ENCODE results near the gene ACTR6. TPM values are rescaled to one million over a fixed set of nuclear protein-coding genes. Genes with fewer than 3 reads are reported as not detected.
A peak's percentile ranks its signal among the peaks of the same experiment; 100 is the strongest.

The ACTR6 gene
- total RNA-seq (10.1 and 15.8 TPM in 2 replicates), polyA plus RNA-seq (28.0 and 32.9 TPM in 2 replicates)

DNA sequence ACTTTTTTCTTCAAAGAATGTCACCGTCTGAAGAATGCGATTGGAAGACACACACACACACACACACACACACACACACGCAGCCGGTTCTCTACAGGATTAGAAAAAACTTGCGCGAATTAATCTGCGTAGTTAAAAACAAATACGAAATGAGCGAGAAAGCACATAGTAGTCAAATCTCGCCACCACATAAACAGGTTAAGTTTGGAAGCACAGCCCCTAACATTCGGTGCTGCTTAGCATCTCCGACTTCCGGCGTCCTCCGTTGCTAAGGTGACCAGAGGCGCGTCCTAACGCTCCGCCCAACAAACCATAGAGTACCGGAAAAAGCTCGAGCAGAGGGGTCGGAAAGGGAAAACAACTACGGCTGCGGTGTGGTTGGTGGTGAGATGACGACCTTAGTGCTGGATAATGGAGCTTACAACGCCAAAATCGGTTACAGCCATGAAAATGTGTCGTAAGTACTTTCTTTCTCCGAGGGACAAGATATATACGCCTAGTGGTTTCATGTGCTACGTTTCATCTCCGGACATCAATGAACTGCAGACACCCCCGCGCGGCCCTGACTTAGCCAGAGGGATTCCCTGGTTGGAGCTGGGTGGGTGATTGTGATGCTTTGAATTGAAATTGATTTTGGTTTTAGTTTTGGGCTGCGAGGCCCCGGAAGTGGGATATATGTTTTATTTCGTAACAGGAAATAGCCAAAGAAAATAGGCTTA lies at the start of gene ACTR6:
TSS of gene ACTR6 (plus strand) at position 353 of the 719 bp plus-strand sequence. CDS start at position 390, 37 bp downstream.
- H3K9me3 ChIP-seq (ENCODE audit: low read depth): no peaks in the 10 kb centered on the region
- peak; percentile 96 to 97 for DNase-seq (ENCODE audit: low read depth in 1 of 2, low spot score in 1 of 2)
- H3K27ac ChIP-seq: peak within 1 kb of the TSS; percentile 17
- H3K4me1 ChIP-seq (ENCODE audit: low read depth): no peaks in the 10 kb centered on the region
- TF ChIP-seq, protein P1, sequence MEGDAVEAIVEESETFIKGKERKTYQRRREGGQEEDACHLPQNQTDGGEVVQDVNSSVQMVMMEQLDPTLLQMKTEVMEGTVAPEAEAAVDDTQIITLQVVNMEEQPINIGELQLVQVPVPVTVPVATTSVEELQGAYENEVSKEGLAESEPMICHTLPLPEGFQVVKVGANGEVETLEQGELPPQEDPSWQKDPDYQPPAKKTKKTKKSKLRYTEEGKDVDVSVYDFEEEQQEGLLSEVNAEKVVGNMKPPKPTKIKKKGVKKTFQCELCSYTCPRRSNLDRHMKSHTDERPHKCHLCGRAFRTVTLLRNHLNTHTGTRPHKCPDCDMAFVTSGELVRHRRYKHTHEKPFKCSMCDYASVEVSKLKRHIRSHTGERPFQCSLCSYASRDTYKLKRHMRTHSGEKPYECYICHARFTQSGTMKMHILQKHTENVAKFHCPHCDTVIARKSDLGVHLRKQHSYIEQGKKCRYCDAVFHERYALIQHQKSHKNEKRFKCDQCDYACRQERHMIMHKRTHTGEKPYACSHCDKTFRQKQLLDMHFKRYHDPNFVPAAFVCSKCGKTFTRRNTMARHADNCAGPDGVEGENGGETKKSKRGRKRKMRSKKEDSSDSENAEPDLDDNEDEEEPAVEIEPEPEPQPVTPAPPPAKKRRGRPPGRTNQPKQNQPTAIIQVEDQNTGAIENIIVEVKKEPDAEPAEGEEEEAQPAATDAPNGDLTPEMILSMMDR (IDR thresholded peaks at IDR 0.05; ENCODE audit: low read depth, low read length): peak; percentile 9
- H3K36me3 ChIP-seq: peaks cover 5% of the 10 kb centered on the region
- peak within 1 kb of the TSS; percentile 77 for H3K4me3 ChIP-seq
- no peaks in the 10 kb centered on the region for H3K27me3 ChIP-seq

DNA sequence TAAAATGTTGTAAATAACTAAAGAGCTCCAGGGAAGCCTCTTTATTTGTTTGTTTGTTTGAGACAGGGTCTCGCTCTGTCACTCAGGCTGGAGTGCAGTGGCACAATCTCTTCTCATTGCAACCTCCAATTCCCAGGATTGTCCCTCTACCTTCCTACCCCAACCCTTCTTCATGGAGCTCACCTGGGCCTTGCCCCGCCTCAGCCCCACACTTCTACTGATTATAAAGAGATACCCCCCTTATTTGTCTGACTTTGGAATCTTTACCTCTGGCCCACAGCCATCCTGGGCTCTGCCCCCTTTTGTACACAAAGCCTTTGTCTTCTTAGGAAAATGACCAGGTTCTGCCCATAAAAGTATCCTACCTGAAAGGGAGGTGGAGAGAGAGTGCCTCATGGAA lies 48.8 kb upstream of the ACTR6 start:
- Histone ChIP-seq H3K9me3 (ENCODE audit: low read depth) (no peaks in the 10 kb centered on the region), H3K36me3 (no peaks in the 10 kb centered on the region), H3K27me3 (no peaks in the 10 kb centered on the region), H3K4me3 (no peak overlapping the region), H3K4me1 (ENCODE audit: low read depth) (no peaks in the 10 kb centered on the region), H3K27ac (no peak overlapping the region)
- TF ChIP-seq, protein P1 (IDR thresholded peaks at IDR 0.05; ENCODE audit: low read depth, low read length): no peak
- no peak for DNase-seq (ENCODE audit: low read depth in 1 of 2, low spot score in 1 of 2)

DNA sequence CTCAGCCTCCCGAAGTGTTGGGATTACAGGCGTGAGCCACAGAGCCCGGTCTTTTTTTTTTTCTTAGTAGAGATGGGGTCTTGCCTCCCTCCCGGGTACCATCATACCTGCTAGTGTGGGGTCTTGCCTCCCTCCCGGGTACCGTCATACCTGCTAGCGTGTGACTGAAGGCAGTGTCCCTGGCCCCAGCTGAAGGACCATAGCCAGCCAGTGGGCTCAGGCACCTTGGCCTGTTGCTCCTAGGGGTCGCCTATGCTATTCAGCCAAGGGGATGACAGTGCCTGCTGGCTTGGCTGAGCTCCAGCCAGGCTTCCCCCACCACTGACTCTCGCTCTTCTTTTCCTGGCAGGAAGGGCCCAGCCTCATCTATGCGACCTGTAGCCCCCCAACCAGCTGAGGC lies 47.5 kb upstream of the ACTR6 start:
- DNase-seq (ENCODE audit: low read depth in 1 of 2, low spot score in 1 of 2): no peak
- Histone ChIP-seq H3K4me1 (ENCODE audit: low read depth) (no peaks in the 10 kb centered on the region), H3K27me3 (no peaks in the 10 kb centered on the region), H3K4me3 (no peak overlapping the region), H3K36me3 (no peaks in the 10 kb centered on the region), H3K9me3 (ENCODE audit: low read depth) (no peaks in the 10 kb centered on the region), H3K27ac (no peak overlapping the region)
- TF ChIP-seq, protein P1 (IDR thresholded peaks at IDR 0.05; ENCODE audit: low read depth, low read length): no peak

DNA sequence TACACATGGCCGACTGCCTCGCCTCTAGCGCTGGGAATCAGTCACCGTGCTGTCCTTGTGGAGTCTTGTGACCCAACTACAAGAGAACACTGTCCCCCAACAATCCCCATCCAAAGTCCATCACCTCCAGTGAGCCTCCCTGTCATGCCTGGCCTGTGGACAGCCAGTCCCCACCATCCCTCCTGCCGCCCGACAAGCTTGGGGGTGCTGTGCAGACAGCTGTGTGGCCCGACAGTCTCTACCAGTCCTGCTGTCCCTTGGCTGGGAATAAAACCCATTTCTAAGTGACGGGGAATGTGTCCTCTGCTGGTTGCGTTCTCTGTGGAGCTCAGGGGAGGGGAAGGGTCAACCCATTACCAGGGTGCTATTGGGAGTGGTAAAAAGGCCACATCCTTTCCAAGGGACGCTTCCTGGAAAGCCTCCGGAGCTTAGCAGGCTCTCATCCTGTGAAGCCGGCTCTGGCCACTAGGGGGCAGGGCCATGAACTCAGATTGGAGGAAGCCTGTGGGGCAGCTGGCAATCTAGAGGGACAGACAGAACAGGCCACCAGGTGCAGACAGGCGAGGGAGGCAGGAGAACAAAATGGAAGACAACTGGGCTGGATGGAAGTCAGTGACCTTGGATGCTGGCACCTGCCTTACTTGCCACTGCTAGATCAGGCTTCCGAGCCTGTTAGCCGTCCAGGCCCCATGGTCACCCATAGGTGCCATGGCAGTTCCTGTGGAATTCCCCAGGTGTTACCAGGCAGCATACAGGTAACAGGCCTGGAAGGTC lies 46.0 kb upstream of the ACTR6 start:
- H3K36me3 ChIP-seq: no peaks in the 10 kb centered on the region
- no peak overlapping the region for H3K4me3 ChIP-seq
- H3K27me3 ChIP-seq: no peaks in the 10 kb centered on the region
- no peaks in the 10 kb centered on the region for H3K9me3 ChIP-seq (ENCODE audit: low read depth)
- no peaks in the 10 kb centered on the region for H3K4me1 ChIP-seq (ENCODE audit: low read depth)
- DNase-seq (ENCODE audit: low read depth in 1 of 2, low spot score in 1 of 2): peak; percentile 62 to 73
- H3K27ac ChIP-seq: no peak overlapping the region
- TF ChIP-seq, protein P1 (IDR thresholded peaks at IDR 0.05; ENCODE audit: low read depth, low read length): peak; percentile 98

DNA sequence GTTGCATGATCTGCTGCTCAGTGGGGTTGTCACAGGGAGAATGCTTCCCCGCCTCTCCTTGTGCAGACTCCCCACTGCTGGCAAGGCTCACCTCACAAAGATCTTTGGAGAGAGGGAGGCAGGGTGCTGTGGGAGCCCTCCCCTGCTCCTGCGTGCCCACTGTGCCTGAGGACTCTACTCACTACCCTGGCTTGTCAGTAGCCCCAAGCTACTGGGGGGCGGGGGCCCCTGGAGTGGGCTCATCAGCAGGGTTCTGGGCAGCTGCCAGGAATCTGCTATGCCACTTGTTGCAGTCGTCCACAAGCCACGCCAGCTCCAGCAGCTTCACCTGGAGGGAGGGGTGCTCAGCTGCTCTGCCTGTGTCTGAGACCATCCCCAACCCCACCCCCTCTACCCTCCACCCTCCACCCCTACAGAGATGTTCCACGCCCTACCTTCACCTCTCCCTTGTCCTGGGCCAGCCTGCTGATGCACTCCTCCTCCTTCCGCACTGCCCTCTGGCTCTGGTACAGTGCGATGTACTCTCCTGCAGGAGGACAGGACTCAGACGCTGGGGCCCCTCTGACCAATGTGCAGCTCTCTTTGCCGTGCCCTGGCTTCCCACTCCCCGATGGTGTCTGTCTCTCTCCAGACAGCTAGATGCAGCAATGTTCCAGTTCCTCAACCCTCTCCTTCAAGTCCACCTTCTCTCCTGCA lies 43.7 kb upstream of the ACTR6 start:
- no peak overlapping the region for H3K4me3 ChIP-seq
- H3K27me3 ChIP-seq: no peaks in the 10 kb centered on the region
- peak in 1 of 2 donors; percentile 13 for DNase-seq (ENCODE audit: low read depth in 1 of 2, low spot score in 1 of 2)
- TF ChIP-seq, protein P1 (IDR thresholded peaks at IDR 0.05; ENCODE audit: low read depth, low read length): no peak
- H3K36me3 ChIP-seq: no peaks in the 10 kb centered on the region
- H3K4me1 ChIP-seq (ENCODE audit: low read depth): no peaks in the 10 kb centered on the region
- H3K27ac ChIP-seq: no peak overlapping the region
- H3K9me3 ChIP-seq (ENCODE audit: low read depth): no peaks in the 10 kb centered on the region

All from cardiac muscle cell (in vitro differentiated cells and primary cell).